Erythroblast (primary cell): ENCODE data around the gene B3GNT5.

Experiments
- GATA1 ChIP-seq: IDR thresholded peaks from 2 replicates; pipeline ENCODE4 v1.6.1; 2011; ENCODE audit warnings: low read depth, mild to moderate bottlenecking, control low read depth, low read length, moderate library complexity
- POLR2A ChIP-seq: IDR thresholded peaks from 2 replicates; pipeline ENCODE4 v1.6.1; 2011; ENCODE audit warnings: mild to moderate bottlenecking, low read length

GRCh38 chr3:183317886-183318865, 65.1 kb downstream of the B3GNT5 start:
- TF ChIP-seq POLR2A (no peak), GATA1 (no peak)
